IPS DF 6.9 (cell line): ENCODE data around the gene FBXW7.

Experiments used
- DNase-seq: peaks from one replicate; pipeline ENCODE4 v3.0.0-alpha.2; 2013; ENCODE audit warnings: low read depth, low spot score
- H3K27ac ChIP-seq: one replicate; pipeline ENCODE4 v1.5.1; 2013; ENCODE audit warnings: low read length, control low read depth
- H3K27me3 ChIP-seq: 2 replicates; pipeline ENCODE4 v1.6.1; 2013; ENCODE audit warnings: mild to moderate bottlenecking, low read length; ENCODE audit not compliant: control insufficient read depth, insufficient read depth
- H3K36me3 ChIP-seq: 2 replicates; pipeline ENCODE4 v1.6.1; 2013; ENCODE audit warnings: low read length; ENCODE audit not compliant: control insufficient read depth, insufficient read depth
- H3K4me1 ChIP-seq: 2 replicates; pipeline ENCODE4 v1.6.1; 2013; ENCODE audit warnings: low read length; ENCODE audit not compliant: control insufficient read depth, insufficient read depth
- H3K4me3 ChIP-seq: 2 replicates; pipeline ENCODE4 v1.5.1; 2013; ENCODE audit warnings: mild to moderate bottlenecking, low read length
- H3K9me3 ChIP-seq: 2 replicates; pipeline ENCODE4 v1.6.1; 2013; ENCODE audit warnings: low read length, inconsistent platforms; ENCODE audit not compliant: control insufficient read depth, insufficient read depth
- WGBS: extraction: QIAGEN DNeasy Blood & Tissue Kit; methylation state at CpG from one replicate; pipeline ENCODE4 v1.1.7; 2013; ENCODE audit warnings: mixed read lengths, missing lambda C conversion rate; ENCODE audit not compliant: insufficient read length, insufficient coverage; 5-methylcytosine and 5-hydroxymethylcytosine counted together

The FBXW7 gene

GRCh38 chr4:152572417-152573086 lies 36.7 kb upstream of the FBXW7 start:
- no peak for DNase-seq
- Histone ChIP-seq H3K4me1 (no peaks in the 10 kb centered on the region), H3K27ac (no peak overlapping the region), H3K4me3 (no peak overlapping the region), H3K9me3 (no peaks in the 10 kb centered on the region), H3K36me3 (no peaks in the 10 kb centered on the region), H3K27me3 (peaks cover 1% of the 10 kb centered on the region; the same call in 1 of the 2 replicates)
- no CpG with 5 or more reads among the region's 9 CpGs for WGBS

GRCh38 chr4:152571770-152572169 lies 35.9 kb upstream of the FBXW7 start:
- Histone ChIP-seq H3K9me3 (no peaks in the 10 kb centered on the region), H3K4me1 (no peaks in the 10 kb centered on the region), H3K36me3 (no peaks in the 10 kb centered on the region), H3K27ac (no peak overlapping the region), H3K4me3 (no peak overlapping the region), H3K27me3 (peaks cover 1% of the 10 kb centered on the region; the same call in 1 of the 2 replicates)
- no CpG with 5 or more reads among the region's 1 CpG for WGBS
- no peak for DNase-seq

- no peak overlapping the region for H3K27ac ChIP-seq
- peaks cover 1% of the 10 kb centered on the region; the same call in 1 of the 2 replicates for H3K27me3 ChIP-seq
- H3K4me3 ChIP-seq: no peak overlapping the region
- no peak for DNase-seq
- H3K9me3 ChIP-seq: no peaks in the 10 kb centered on the region
- WGBS: no CpG with 5 or more reads among the region's 1 CpG
- no peaks in the 10 kb centered on the region for H3K36me3 ChIP-seq
- no peaks in the 10 kb centered on the region for H3K4me1 ChIP-seq
Observed at GRCh38 chr4:152571296-152571695, 35.4 kb upstream of the FBXW7 start.

GRCh38 chr4:152565333-152565732 lies 29.4 kb upstream of the FBXW7 start:
- no peak overlapping the region for H3K4me3 ChIP-seq
- H3K27ac ChIP-seq: no peak overlapping the region
- no peaks in the 10 kb centered on the region for H3K4me1 ChIP-seq
- DNase-seq: no peak
- H3K27me3 ChIP-seq: no peaks in the 10 kb centered on the region
- H3K36me3 ChIP-seq: no peaks in the 10 kb centered on the region
- no peaks in the 10 kb centered on the region for H3K9me3 ChIP-seq
- no CpG with 5 or more reads among the region's 6 CpGs for WGBS

- no peak overlapping the region for H3K27ac ChIP-seq
- no peak for DNase-seq
- no peak overlapping the region for H3K4me3 ChIP-seq
- no CpG with 5 or more reads among the region's 3 CpGs for WGBS
- H3K27me3 ChIP-seq: no peaks in the 10 kb centered on the region
- H3K36me3 ChIP-seq: no peaks in the 10 kb centered on the region
- no peaks in the 10 kb centered on the region for H3K9me3 ChIP-seq
- no peaks in the 10 kb centered on the region for H3K4me1 ChIP-seq
Observed at GRCh38 chr4:152564336-152564735, 28.4 kb upstream of the FBXW7 start.

GRCh38 chr4:152563209-152563608 lies 27.3 kb upstream of the FBXW7 start:
- no peaks in the 10 kb centered on the region for H3K36me3 ChIP-seq
- no peaks in the 10 kb centered on the region for H3K4me1 ChIP-seq
- WGBS: no CpG with 5 or more reads among the region's 2 CpGs
- H3K27me3 ChIP-seq: no peaks in the 10 kb centered on the region
- H3K9me3 ChIP-seq: no peaks in the 10 kb centered on the region
- no peak overlapping the region for H3K27ac ChIP-seq
- no peak for DNase-seq
- no peak overlapping the region for H3K4me3 ChIP-seq

GRCh38 chr4:152559641-152560040 lies 23.7 kb upstream of the FBXW7 start:
- Histone ChIP-seq H3K4me3 (no peak overlapping the region), H3K27me3 (no peaks in the 10 kb centered on the region), H3K9me3 (no peaks in the 10 kb centered on the region), H3K27ac (no peak overlapping the region), H3K4me1 (no peaks in the 10 kb centered on the region), H3K36me3 (no peaks in the 10 kb centered on the region)
- DNase-seq: no peak
- WGBS: no CpG with 5 or more reads among the region's 3 CpGs

- WGBS: no CpG with 5 or more reads among the region's 1 CpG
- Histone ChIP-seq H3K27me3 (no peaks in the 10 kb centered on the region), H3K36me3 (no peaks in the 10 kb centered on the region), H3K27ac (no peak overlapping the region), H3K4me3 (no peak overlapping the region), H3K4me1 (no peaks in the 10 kb centered on the region), H3K9me3 (no peaks in the 10 kb centered on the region)
- DNase-seq: no peak
Observed at GRCh38 chr4:152558396-152558795, 22.5 kb upstream of the FBXW7 start.

- no peaks in the 10 kb centered on the region for H3K27me3 ChIP-seq
- no peaks in the 10 kb centered on the region for H3K9me3 ChIP-seq
- DNase-seq: no peak
- no peaks in the 10 kb centered on the region for H3K36me3 ChIP-seq
- no CpG with 5 or more reads among the region's 3 CpGs for WGBS
- no peak overlapping the region for H3K27ac ChIP-seq
- no peaks in the 10 kb centered on the region for H3K4me1 ChIP-seq
- no peak overlapping the region for H3K4me3 ChIP-seq
Observed at GRCh38 chr4:152556834-152557233, 20.9 kb upstream of the FBXW7 start.

- Histone ChIP-seq H3K4me3 (no peak overlapping the region), H3K9me3 (no peaks in the 10 kb centered on the region), H3K27ac (no peak overlapping the region), H3K36me3 (no peaks in the 10 kb centered on the region), H3K4me1 (no peaks in the 10 kb centered on the region), H3K27me3 (no peaks in the 10 kb centered on the region)
- no CpG with 5 or more reads among the region's 5 CpGs for WGBS
- no peak for DNase-seq
Observed at GRCh38 chr4:152556283-152556682, 20.4 kb upstream of the FBXW7 start.

- no peaks in the 10 kb centered on the region for H3K27me3 ChIP-seq
- DNase-seq: no peak
- H3K36me3 ChIP-seq: no peaks in the 10 kb centered on the region
- H3K4me1 ChIP-seq: no peaks in the 10 kb centered on the region
- no peak overlapping the region for H3K27ac ChIP-seq
- H3K4me3 ChIP-seq: no peak overlapping the region
- no peaks in the 10 kb centered on the region for H3K9me3 ChIP-seq
- no CpG with 5 or more reads among the region's 2 CpGs for WGBS
Observed at GRCh38 chr4:152554742-152555141, 18.9 kb upstream of the FBXW7 start.
